ENCODE measurements around the gene FGGY. TPM values are rescaled to one million over a fixed set of nuclear protein-coding genes. Genes with fewer than 3 reads are reported as not detected.

Gene FGGY
- total RNA-seq, 1 experiment from 2014 or later: 17.8 TPM

GRCh38 chr1:59714219-59714618 is 417.3 kb downstream of the FGGY start:
- BruUV-seq (replicated peaks): no TSS peak
- TF ChIP-seq CTCF (conservative IDR thresholded peaks at IDR 0.05): no peak
- TF ChIP-seq EZH2 (IDR thresholded peaks at IDR 0.05; ENCODE audit: low read depth): no peak
- CTCF ChIA-PET: no interaction called here

DNA sequence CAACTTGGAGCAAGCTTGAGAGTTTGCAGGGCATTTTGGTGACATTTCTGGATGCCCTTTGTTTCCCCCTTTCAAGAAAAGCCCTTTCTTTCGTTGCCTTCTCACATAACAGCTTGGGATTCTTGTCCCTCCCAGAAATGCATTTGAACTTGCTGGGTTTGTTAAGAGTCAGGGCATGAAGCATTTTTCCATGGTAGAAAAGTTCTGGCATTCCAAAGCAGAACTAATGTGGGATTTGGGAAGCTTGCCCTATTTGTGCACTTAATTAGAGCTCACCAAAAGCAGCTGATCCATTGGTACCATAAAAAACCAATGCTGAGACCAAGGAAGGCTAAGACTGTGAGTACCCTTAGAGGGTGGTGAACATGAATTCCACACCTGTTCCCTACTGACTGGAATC is 418.1 kb downstream of the FGGY start:
- BruUV-seq (replicated peaks): no TSS peak
- Histone ChIP-seq H3K4me1 (replicated peaks; ENCODE audit: insufficient read depth) (no peaks in the 10 kb centered on the region), H3K27ac (no peak overlapping the region), H3K27me3 (ENCODE audit: insufficient read depth, low read depth) (no peaks in the 10 kb centered on the region), H2AFZ (no peak overlapping the region), H4K20me1 (ENCODE audit: insufficient read depth) (no peaks in the 10 kb centered on the region), H3F3A (ENCODE audit: insufficient read depth, low read depth) (no peaks in the 10 kb centered on the region), H3K79me2 (ENCODE audit: low read depth) (no peaks in the 10 kb centered on the region), H3K4me3 (no peak overlapping the region), H3K9me2 (ENCODE audit: insufficient read depth) (no peaks in the 10 kb centered on the region), H3K9me3 (ENCODE audit: insufficient read depth, low read depth) (no peaks in the 10 kb centered on the region), H3K4me2 (no peak overlapping the region), H3K36me3 (ENCODE audit: low read depth) (no peaks in the 10 kb centered on the region)
- DNase-seq: no peak
- CTCF ChIA-PET: no interaction called here
- TF ChIP-seq CTCF (conservative IDR thresholded peaks at IDR 0.05): no peak
- TF ChIP-seq EZH2 (IDR thresholded peaks at IDR 0.05; ENCODE audit: low read depth): no peak
- POLR2A ChIA-PET (ENCODE audit: unreplicated experiment): interaction anchor here (0.7 kb wide), 1 partner anchor 1011 kb away, joined by 8 read pairs; no protein-coding TSS in a partner anchor
- intact Hi-C loops (cut with micrococcal nuclease; ENCODE audit: unreplicated experiment): no loop called here

More at GRCh38 chr1:59714219-59714618, 417.3 kb downstream of the FGGY start:
- Histone ChIP-seq H3F3A (ENCODE audit: insufficient read depth, low read depth) (no peaks in the 10 kb centered on the region), H3K4me3 (no peak overlapping the region), H3K27me3 (ENCODE audit: insufficient read depth, low read depth) (no peaks in the 10 kb centered on the region), H3K79me2 (ENCODE audit: low read depth) (no peaks in the 10 kb centered on the region), H4K20me1 (ENCODE audit: insufficient read depth) (no peaks in the 10 kb centered on the region), H3K4me1 (replicated peaks; ENCODE audit: insufficient read depth) (no peaks in the 10 kb centered on the region), H3K36me3 (ENCODE audit: low read depth) (no peaks in the 10 kb centered on the region), H3K27ac (no peak overlapping the region), H3K4me2 (no peak overlapping the region), H3K9me2 (ENCODE audit: insufficient read depth) (no peaks in the 10 kb centered on the region), H3K9me3 (ENCODE audit: insufficient read depth, low read depth) (no peaks in the 10 kb centered on the region), H2AFZ (no peak overlapping the region)
- no peak for DNase-seq
- intact Hi-C loops (cut with micrococcal nuclease; ENCODE audit: unreplicated experiment): no loop called here
- POLR2A ChIA-PET (ENCODE audit: unreplicated experiment): no interaction called here

- Histone ChIP-seq H3K9me3 (ENCODE audit: insufficient read depth, low read depth) (no peaks in the 10 kb centered on the region), H3K79me2 (ENCODE audit: low read depth) (no peaks in the 10 kb centered on the region), H3K36me3 (ENCODE audit: low read depth) (no peaks in the 10 kb centered on the region), H3K27me3 (ENCODE audit: insufficient read depth, low read depth) (no peaks in the 10 kb centered on the region), H3K27ac (no peak overlapping the region), H3K4me2 (no peak overlapping the region), H2AFZ (no peak overlapping the region), H3K4me3 (no peak overlapping the region), H3K9me2 (ENCODE audit: insufficient read depth) (no peaks in the 10 kb centered on the region), H3F3A (ENCODE audit: insufficient read depth, low read depth) (no peaks in the 10 kb centered on the region), H3K4me1 (replicated peaks; ENCODE audit: insufficient read depth) (no peaks in the 10 kb centered on the region; the same call in 1 of the 2 replicates), H4K20me1 (ENCODE audit: insufficient read depth) (no peaks in the 10 kb centered on the region)
- no TSS peak for BruUV-seq (replicated peaks)
- no peak for DNase-seq
- CTCF ChIA-PET: no interaction called here
- TF ChIP-seq CTCF (conservative IDR thresholded peaks at IDR 0.05) (no peak), EZH2 (IDR thresholded peaks at IDR 0.05; ENCODE audit: low read depth) (no peak)
- intact Hi-C loops (cut with micrococcal nuclease; ENCODE audit: unreplicated experiment): no loop called here
- POLR2A ChIA-PET (ENCODE audit: unreplicated experiment): no interaction called here
Observed at GRCh38 chr1:59716832-59717231, 419.9 kb downstream of the FGGY start.
